ENCODE results near the gene RAD51B.

- TF ChIP-seq ZNF710 (CRISPR knock-in tag; IDR thresholded peaks at IDR 0.05; ENCODE audit: borderline replicate concordance) = no peak
- no peak for TF ChIP-seq CTCF (CRISPR knock-in tag; IDR thresholded peaks at IDR 0.05)
- TF ChIP-seq ZNF841 (CRISPR knock-in tag; IDR thresholded peaks at IDR 0.05; ENCODE audit: borderline replicate concordance) = no peak
These were observed 950.5 kb downstream of the RAD51B start for GRCh38 chr14:68770051-68770450.

All from HepG2 (cell line).